ENCODE data around the gene NTMT1.

NTMT1 gene

GRCh38 chr9:129597355-129598088 is 28.4 kb upstream of the NTMT1 start:
- no peak for DNase-seq

DNA sequence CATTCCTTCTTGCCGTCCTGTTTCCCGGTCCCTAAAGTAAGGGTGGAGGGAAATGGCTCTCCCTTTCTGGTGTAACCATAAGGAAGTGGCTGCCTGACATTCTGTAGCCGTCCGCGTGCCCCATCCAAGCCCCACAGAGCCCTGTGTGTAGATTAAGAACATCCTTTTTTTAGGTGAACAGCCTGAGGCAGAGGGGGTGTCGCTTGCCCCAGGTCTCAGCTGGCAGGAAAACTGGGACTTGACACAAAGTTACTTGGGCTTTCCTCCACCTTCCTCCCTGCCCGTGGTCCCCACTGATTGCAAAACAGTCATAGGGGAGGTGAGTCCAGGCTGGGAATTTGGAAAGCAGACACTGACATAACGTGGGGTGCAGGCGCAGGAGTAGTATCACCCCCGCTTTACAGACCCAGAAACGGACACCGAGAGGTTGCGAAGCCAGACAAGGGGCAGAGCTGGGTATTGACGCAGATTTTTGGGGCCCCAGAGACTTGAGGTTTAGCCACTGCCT is 27.8 kb upstream of the NTMT1 start:
- DNase-seq: no peak

- DNase-seq: no peak
These were observed 24.8 kb upstream of the NTMT1 start for GRCh38 chr9:129601082-129601674.

- no peak for DNase-seq
These were observed 23.2 kb upstream of the NTMT1 start for GRCh38 chr9:129602598-129603415.

DNA sequence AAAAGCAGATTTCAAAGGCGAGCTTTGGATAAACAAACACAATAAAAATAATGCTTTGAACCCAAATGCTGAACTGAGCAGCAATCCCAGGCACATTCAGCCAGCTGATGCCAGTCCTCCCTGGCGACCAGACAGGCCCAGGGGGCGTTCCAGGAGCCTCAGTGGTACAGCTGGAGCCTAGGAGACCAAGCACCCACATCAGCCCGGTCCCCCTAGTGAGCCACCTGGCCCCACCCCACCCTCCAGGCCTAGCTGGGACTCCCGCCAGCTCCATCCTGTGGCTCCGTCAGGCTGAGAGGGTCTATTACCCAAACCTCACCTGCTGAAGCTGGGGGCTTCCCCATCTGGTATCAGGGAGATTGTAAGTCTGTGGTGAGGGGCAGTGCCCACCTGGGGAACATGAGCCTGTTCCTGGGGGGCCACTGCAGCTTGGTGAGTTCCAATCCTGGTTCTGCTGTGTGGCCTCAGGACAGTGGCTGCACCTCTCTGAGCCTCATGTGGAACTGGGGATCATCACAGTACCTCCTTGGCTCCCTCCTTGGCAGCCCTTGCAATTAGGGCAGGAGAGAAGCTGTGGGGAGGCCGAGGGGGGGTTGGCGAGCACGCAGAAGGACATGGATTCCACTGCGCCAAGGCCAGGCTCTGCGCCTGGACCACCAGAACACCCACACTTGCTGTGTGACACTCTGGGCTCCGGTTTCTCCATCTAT is 21.8 kb upstream of the NTMT1 start:
- no peak for DNase-seq

DNA sequence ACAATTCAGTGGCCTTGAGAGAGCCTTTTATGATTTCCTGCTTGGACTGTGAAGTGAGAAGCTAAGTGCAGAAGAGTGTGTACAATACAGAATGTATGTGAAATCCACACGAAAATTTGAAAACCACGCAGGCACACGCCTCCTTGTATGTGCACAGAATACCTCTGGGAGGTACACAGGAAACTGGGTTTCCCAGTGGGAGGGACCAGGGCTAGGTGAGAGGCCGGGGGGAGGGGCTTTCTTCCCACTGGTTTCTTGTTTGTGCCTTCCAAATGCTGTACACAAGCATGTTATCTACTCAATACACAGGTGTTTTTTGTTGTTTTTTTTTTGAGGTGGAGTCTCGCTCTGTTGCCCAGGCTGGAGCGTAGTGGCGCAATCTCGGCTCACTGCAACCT is 21.2 kb upstream of the NTMT1 start:
- DNase-seq: no peak

- no peak for DNase-seq
These were observed 19.6 kb upstream of the NTMT1 start for GRCh38 chr9:129606161-129607026.

GRCh38 chr9:129607027-129607387 is 19.0 kb upstream of the NTMT1 start:
- no peak for DNase-seq

GRCh38 chr9:129608561-129609481 is 17.1 kb upstream of the NTMT1 start:
- DNase-seq: no peak

- peak; percentile 31 for DNase-seq
These were observed 16.3 kb upstream of the NTMT1 start for GRCh38 chr9:129609486-129610212.

GRCh38 chr9:129610213-129610472 is 15.8 kb upstream of the NTMT1 start:
- DNase-seq: no peak

GRCh38 chr9:129610473-129611306 is 15.3 kb upstream of the NTMT1 start:
- DNase-seq: peak; percentile 64

DNA sequence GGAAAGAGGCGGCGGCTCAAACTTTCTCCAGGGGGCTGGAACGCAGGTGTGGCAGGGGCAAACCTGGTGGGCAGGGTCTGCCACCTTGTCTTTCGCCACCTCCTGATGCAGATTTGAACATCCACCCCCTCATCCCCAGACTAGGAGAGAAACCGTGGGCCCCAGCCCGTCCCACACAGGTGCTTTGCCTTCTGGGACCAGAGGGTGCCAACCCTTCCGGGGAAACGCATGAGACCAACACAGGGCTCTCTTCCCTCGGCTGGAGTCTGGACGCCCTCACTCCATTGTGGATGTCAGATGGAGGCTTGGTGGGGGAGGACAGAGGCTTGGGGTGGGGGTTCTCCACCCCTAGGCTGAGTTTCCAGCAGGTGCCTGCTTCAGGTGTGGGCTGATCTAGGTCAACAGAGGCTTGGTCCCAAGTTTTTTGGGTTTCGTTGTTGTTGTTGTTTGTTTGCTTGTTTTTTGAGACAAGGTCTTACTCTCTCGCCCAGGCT is 14.6 kb upstream of the NTMT1 start:
- DNase-seq: no peak

GRCh38 chr9:129612123-129612522 is 13.8 kb upstream of the NTMT1 start:
- no peak for DNase-seq

DNA sequence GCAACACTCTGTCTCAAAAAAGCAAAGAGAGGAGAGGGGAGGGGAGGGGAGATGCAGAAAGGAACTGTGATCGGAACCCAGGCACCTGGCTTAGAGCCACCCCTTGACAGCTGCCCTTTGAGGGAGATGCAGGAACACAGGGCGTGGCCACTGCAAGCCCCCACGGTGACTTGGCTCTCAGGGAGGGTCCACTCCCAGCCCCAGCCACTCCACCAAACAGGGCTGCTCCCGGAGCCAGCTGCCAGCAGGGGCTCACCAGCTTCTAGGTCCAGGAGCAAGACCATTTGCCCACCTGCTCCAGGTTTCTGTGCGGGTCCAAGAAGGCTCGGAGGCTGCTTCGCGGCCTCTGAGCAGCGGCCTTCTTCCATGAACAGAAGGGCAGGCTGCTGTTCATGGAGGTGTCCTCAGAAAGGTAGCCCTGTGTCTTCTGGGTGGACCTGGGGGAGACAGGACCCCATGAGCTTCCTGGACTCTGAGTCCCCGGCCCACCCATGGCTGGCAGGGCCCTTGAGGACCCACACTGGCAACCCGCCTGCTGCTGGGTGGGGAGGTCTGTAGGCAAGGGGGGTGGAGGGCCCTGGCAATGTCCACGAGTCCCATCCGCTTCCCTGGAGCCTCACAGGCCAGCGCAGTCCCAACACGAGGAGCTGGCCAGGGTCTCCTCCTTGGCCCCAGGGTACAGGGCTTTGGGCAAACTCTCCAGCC is 13.0 kb upstream of the NTMT1 start:
- DNase-seq: no peak

- no peak for DNase-seq
These were observed 12.3 kb upstream of the NTMT1 start for GRCh38 chr9:129613520-129614175.

DNA sequence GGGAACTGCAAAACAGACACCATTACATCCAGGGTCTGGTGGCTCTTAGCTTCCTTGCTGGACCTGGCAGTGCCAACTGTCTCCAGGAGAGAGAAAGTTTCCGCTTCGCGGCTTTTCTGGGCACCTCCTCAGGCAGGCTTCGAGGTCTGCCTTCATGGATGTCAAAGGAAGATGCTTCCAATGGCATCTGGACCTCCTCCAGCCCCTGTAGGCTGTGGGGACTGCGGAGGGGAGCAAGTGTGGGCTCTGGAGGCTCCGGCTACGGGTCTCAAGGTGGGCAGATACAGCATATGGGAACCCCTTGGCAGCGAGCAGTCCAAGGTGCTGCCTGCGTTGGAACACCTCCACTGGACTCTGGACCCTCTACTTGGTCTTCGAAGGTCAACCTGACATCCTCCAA is 11.0 kb upstream of the NTMT1 start:
- DNase-seq: no peak
